ENCODE results near the gene TULP4.

The TULP4 gene

GRCh38 chr6:158381214-158381613 is 68.9 kb downstream of the TULP4 start:
- no peak for DNase-seq
- no peaks in the 10 kb centered on the region for H3K27me3 Mint-ChIP-seq (ENCODE audit: low read depth, poor library complexity)
- no peak overlapping the region for H3K4me3 Mint-ChIP-seq
- H3K27ac Mint-ChIP-seq = no peak overlapping the region
- H3K9me3 Mint-ChIP-seq = peaks cover 9% of the 10 kb centered on the region
- H3K4me1 Mint-ChIP-seq = peaks cover 33% of the 10 kb centered on the region
- TF ChIP-seq CTCF (IDR thresholded peaks at IDR 0.05) = no peak
- peaks cover 21% of the 10 kb centered on the region for H3K36me3 Mint-ChIP-seq (ENCODE audit: low read depth)

GRCh38 chr6:158382491-158382890 is 70.2 kb downstream of the TULP4 start:
- no peaks in the 10 kb centered on the region for H3K27me3 Mint-ChIP-seq (ENCODE audit: low read depth, poor library complexity)

GRCh38 chr6:158383057-158383456 is 70.8 kb downstream of the TULP4 start:
- Mint-ChIP-seq H3K4me3 (no peak overlapping the region), H3K9me3 (peaks cover 9% of the 10 kb centered on the region), H3K27ac (no peak overlapping the region), H3K36me3 (ENCODE audit: low read depth) (peaks cover 18% of the 10 kb centered on the region), H3K27me3 (ENCODE audit: low read depth, poor library complexity) (no peaks in the 10 kb centered on the region), H3K4me1 (peaks cover 19% of the 10 kb centered on the region)
- no peak for DNase-seq
- TF ChIP-seq CTCF (IDR thresholded peaks at IDR 0.05) = no peak

More at GRCh38 chr6:158382491-158382890, 70.2 kb downstream of the TULP4 start:
- H3K27ac Mint-ChIP-seq = peak overlapping the region; percentile 37
- peaks cover 23% of the 10 kb centered on the region for H3K4me1 Mint-ChIP-seq
- H3K36me3 Mint-ChIP-seq (ENCODE audit: low read depth) = peaks cover 21% of the 10 kb centered on the region
- TF ChIP-seq CTCF (IDR thresholded peaks at IDR 0.05) = no peak
- H3K4me3 Mint-ChIP-seq = no peak overlapping the region
- peaks cover 9% of the 10 kb centered on the region for H3K9me3 Mint-ChIP-seq
- DNase-seq = no peak

- Mint-ChIP-seq H3K36me3 (ENCODE audit: low read depth) (peaks cover 18% of the 10 kb centered on the region), H3K27me3 (ENCODE audit: low read depth, poor library complexity) (no peaks in the 10 kb centered on the region)
- DNase-seq = no peak
Observed at GRCh38 chr6:158383542-158383941, 71.3 kb downstream of the TULP4 start.

GRCh38 chr6:158384671-158385110 is 72.4 kb downstream of the TULP4 start:
- Mint-ChIP-seq H3K9me3 (peaks cover 17% of the 10 kb centered on the region), H3K27me3 (ENCODE audit: low read depth, poor library complexity) (no peaks in the 10 kb centered on the region), H3K36me3 (ENCODE audit: low read depth) (peaks cover 25% of the 10 kb centered on the region), H3K27ac (no peak overlapping the region), H3K4me3 (no peak overlapping the region), H3K4me1 (peaks cover 7% of the 10 kb centered on the region)
- DNase-seq = no peak
- TF ChIP-seq CTCF (IDR thresholded peaks at IDR 0.05) = no peak

More at GRCh38 chr6:158383542-158383941, 71.3 kb downstream of the TULP4 start:
- TF ChIP-seq CTCF (IDR thresholded peaks at IDR 0.05) = no peak
- H3K9me3 Mint-ChIP-seq = peaks cover 9% of the 10 kb centered on the region
- H3K27ac Mint-ChIP-seq = no peak overlapping the region
- no peak overlapping the region for H3K4me3 Mint-ChIP-seq
- H3K4me1 Mint-ChIP-seq = peaks cover 17% of the 10 kb centered on the region

GRCh38 chr6:158387036-158387435 is 74.8 kb downstream of the TULP4 start:
- Mint-ChIP-seq H3K4me1 (peaks cover 3% of the 10 kb centered on the region), H3K4me3 (no peak overlapping the region), H3K27ac (no peak overlapping the region), H3K36me3 (ENCODE audit: low read depth) (peaks cover 47% of the 10 kb centered on the region), H3K27me3 (ENCODE audit: low read depth, poor library complexity) (no peaks in the 10 kb centered on the region), H3K9me3 (peaks cover 38% of the 10 kb centered on the region)
- DNase-seq = no peak
- TF ChIP-seq CTCF (IDR thresholded peaks at IDR 0.05) = no peak

All from nephron progenitor cell (in vitro differentiated cells).